NCI-H345 treated with DMSO at 0.1 percent for 48 hours (cell line): ENCODE measurements around the gene HABP4.

Source experiments
- DNase-seq: peaks from one replicate; lab custom pipeline; 2025; ENCODE audit not compliant: unreplicated experiment; lab: John Stamatoyannopoulos, UW

The HABP4 gene

DNA sequence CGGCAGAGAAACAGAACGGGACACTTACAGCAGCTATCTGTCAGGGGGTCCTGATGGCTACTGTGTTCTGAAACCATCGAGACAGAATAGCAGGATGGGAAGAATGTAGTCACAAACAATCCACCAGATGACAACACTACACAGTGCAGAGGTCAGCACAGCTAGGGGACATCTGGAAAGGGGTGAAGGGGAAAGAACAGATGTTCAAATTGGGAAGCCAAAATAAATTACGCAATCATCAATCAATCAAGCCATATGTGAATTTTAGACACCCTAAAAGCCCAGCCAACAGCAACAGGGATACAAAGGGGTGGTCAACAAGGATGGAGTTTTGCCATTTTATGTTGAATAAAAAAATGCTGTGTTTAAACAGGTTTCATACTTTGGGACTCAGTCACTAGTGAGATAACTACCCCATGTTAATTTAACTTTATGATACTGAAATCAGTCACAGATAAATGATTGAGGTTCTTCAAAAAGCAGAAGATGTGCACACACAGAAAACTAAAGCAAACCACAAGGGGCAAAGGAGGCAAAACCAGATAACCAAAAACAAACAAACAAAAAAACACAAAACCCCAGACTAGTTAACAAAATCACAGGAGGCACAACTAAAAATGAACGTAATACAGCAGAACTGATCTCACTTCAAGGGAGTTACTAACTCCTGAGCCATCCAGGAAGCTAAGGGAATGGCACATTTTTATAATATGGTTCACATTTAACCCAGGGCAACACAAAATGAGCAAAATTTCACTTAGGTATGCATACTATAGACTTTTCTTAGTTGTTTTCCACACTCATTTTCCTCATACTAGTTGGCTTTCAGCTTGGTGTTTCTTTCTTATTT is 65.9 kb downstream of the HABP4 start:
- DNase-seq, result no peak

DNA sequence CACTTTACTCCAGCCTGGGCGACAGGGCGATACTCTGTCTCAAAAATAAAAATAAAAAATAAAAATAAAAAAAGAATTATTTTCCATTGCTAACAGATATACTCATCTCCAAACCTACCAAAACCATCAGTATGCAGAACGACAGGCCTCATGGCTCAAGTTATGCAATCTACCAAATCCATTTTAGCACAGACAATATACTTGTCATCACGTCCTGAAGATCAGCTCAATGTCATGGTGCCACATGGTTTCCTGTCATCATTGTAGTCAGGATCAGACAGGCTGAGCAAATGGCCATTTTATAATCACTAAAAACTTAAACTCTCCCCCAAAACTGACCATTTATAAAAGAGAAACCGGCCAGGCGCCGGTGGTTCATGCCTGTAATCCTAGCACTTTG is 69.1 kb downstream of the HABP4 start:
- no peak for DNase-seq

DNA sequence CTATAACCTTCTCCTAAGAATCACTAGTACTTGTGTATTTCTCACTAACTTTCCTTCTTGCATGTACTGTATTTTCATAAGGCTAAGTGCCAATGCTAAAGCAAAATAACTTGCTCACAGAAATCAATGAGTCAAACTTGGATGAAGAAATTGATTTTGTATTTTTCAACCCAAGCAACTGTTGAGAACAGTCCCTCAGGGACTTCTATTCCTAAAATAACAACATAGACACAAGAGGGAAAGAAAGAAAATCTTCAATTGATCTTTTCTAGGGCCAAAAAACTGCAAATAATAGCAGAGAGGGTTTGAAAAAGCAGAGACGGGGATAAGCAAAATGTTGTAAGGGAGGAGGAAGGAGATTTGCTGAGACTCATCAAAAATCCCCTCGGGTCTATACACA is 69.8 kb downstream of the HABP4 start:
- DNase-seq, result no peak

DNA sequence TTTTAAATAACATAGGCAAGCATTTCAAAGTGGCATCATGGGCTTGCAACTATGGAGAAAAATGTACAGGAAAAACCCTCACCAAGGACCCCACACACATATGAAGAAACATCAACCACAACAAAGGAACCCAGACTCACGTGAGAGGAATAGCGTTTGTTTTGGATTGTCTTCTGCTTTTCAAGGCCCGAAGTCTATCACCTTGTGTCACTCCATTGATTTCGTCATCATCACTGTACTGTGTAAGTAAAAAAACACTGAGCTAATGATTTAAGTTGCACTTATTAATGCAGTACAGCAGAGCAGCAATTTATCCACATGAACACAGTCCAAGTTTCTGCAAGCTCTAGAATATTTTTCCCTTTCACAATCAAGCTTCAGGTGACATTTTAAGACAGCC is 72.4 kb downstream of the HABP4 start:
- peak; percentile 9 for DNase-seq

DNA sequence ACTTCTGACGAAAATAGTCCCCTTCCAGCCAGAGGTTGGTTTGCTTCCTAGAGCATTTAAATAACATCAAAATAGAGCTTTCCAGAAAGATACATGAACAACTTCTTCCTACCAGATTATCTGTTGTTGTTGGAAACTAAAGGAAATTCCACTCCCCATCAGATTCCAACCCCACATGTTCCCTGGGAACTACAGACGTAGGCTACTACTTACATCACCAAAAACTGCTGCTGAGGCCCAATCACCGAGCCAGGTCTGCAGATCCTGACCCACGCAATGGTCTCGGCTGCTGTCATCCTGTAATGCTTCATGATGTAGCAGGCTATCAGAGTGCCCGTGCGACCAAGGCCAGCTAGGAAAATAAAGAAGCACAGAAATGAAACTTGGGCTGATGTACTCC is 73.4 kb downstream of the HABP4 start:
- no peak for DNase-seq

DNA sequence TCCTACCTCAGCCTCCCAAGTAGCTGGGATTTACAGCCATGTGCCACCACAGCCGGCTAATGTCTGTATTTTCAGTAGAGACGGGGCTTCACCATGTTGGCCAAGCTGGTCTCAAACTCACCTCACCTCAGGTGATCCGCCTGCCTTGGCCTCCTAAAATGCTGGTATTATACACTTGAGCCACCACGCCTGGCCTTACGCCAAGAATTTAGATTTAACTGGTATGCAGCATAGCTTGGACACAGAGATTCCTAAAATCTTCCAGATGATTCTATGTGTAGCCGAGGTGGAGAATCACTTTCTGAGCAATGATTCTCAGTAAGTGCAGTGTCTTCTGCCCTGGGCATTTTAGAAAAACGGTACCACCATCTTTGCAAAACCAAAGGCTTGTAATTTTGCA is 74.1 kb downstream of the HABP4 start:
- DNase-seq, result no peak

DNA sequence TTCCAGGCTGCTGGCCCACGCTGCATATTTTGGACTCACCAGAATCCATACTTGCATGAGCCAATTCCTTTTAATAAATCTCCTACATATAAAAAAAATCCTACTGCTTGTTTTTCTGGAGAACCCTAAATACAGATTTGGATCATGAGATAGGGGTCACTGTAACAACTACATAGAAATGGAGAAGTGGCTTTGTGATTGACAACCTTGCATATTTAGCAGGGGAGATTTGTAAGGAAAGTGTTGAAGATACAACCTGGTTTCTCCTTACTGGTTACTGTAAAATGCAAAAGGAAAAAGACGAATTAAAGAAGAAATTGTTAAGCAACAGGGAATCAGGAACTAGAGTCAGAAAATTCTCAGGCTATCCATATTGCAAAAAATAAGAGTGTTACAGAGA is 74.8 kb downstream of the HABP4 start:
- no peak for DNase-seq

DNA sequence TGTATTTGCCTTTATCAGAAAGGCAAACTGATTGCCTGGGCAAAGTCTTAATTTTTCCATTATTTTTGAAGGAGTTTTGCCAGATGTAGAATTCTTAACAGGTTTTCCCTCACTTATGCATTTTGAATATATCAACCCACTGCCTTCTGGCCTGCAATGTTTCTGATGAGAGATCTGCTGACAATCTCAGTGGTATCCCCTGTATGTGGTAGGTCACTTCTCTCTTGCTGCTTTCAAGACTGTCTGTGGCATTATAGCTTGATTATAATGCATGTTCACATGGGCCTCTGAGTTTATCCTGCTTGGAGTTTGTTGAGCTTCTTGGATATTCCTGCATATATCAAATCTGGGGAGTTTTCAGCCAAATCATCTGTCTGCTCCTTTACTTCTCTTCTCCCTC is 82.2 kb downstream of the HABP4 start:
- DNase-seq, result no peak

DNA sequence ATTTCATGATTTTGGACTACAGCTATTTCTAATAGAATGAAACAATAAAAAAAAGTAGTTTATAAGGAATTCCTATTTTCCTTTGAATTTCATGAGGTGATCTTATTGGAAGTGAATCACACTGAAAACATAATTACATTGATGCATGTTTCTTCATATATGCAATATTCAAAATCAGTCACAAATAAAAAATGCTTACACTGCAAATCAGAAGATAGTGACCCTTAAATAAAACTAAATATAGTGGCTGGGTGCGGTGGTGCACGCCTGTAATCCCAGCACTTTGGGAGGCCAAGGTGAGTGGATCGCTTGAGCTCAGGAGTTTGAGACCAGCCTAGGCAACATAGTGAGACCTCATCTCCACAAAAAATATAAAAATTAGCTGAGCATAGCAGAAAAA is 90.1 kb downstream of the HABP4 start:
- no peak for DNase-seq
